ENCODE results near the gene GBX2. TPM values are rescaled to one million over a fixed set of nuclear protein-coding genes. Genes with fewer than 3 reads are reported as not detected.
A peak's percentile ranks its signal among the peaks of the same experiment; 100 is the strongest.

The GBX2 gene
- total RNA-seq, 4 donors from 2014 or later = 0.13 TPM; not detected in 3

DNA sequence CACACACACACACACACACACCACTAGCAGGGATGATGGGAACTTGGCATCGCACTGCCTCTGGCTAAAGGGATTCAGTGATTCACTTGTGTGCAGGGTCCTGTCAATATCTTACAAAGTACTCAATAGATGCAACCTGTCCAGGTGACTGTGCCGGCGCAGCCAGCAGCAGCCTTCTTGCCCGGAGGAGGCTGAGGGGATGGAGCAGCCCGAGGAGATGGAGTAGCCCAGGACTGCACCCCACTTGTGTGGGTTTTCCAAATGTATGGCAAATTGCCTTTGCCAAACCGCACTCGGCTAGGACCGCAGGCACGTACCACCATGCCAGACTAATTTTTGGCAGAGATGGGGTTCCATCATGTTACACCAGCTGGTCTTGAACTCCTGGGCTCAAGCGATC lies 31.1 kb downstream of the GBX2 start:
- peak in 1 of 2 donors; percentile 60 for DNase-seq (ENCODE audit: low spot score in 2 of 2)
- no peak overlapping the region for H3K4me3 ChIP-seq (ENCODE audit: low read depth, poor library complexity, severe bottlenecking)
- 91 to 92% methylated on average over 10 of the region's 10 CpGs for WGBS, 2 donors
- TF ChIP-seq, protein P1, sequence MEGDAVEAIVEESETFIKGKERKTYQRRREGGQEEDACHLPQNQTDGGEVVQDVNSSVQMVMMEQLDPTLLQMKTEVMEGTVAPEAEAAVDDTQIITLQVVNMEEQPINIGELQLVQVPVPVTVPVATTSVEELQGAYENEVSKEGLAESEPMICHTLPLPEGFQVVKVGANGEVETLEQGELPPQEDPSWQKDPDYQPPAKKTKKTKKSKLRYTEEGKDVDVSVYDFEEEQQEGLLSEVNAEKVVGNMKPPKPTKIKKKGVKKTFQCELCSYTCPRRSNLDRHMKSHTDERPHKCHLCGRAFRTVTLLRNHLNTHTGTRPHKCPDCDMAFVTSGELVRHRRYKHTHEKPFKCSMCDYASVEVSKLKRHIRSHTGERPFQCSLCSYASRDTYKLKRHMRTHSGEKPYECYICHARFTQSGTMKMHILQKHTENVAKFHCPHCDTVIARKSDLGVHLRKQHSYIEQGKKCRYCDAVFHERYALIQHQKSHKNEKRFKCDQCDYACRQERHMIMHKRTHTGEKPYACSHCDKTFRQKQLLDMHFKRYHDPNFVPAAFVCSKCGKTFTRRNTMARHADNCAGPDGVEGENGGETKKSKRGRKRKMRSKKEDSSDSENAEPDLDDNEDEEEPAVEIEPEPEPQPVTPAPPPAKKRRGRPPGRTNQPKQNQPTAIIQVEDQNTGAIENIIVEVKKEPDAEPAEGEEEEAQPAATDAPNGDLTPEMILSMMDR (IDR thresholded peaks at IDR 0.05) = no peak
- no peak for TF ChIP-seq POLR2A (IDR thresholded peaks at IDR 0.05)
- intact Hi-C loops (cut with DNase I; ENCODE audit: low total_unique reads) = no loop called here

DNA sequence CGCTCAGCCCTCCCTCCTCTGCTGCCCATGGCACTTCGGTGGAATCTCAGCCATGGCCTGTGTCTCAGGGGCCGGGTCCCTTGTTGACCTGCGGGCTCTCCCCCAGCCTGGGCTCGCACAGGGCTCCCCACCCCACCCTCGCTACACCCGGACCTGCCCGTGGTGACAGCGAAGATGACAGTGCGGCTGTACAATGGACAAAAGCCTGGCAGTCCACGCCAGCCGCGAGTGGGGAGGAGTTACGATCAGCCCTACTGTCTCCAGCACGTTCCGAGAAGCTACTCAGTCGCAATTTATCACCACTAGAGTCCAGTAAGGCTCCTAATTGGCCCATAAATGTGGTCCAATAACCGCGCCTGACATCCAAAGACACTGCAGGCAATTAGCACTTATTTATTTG lies 31.6 kb downstream of the GBX2 start:
- WGBS, 2 donors = 76 to 77% methylated on average over 18 to 19 of the region's 19 CpGs
- TF ChIP-seq POLR2A (IDR thresholded peaks at IDR 0.05) = no peak
- TF ChIP-seq, protein P1 (IDR thresholded peaks at IDR 0.05) = no peak
- peak in 1 of 2 donors; percentile 66 for DNase-seq (ENCODE audit: low spot score in 2 of 2)
- intact Hi-C loops (cut with DNase I; ENCODE audit: low total_unique reads) = no loop called here
- H3K4me3 ChIP-seq (ENCODE audit: low read depth, poor library complexity, severe bottlenecking) = no peak overlapping the region

DNA sequence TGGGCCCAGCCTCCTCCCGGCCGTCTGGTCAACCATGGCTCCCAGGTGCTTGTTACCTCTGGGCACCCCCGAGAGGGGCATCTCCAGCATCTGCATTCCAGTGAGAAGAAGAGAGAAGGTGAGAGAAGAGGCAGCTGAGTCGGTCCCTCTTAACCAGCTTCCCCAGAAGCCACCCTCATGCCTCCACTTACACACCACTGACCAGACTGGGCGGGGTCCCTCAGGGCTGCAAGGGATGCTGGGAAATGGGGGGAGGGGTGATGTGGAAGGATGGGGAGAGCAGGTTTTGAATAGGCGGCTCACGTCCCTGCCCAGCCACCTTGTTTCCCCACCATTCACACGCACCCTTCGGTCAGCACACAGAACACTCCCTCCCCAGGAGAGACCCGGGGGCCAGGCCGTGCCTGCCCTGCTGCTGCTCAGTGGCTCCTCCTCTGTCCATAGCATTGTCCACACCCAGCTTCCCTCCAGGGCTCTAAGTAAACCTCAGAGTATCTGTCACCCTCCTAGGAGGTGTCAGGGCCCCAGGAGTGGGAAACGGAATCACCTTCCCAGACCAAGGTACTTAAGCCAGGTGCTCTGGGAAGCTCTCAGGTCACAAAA lies 34.7 kb downstream of the GBX2 start:
- H3K4me3 ChIP-seq (ENCODE audit: low read depth, poor library complexity, severe bottlenecking) = no peak overlapping the region
- WGBS, 2 donors = 84 to 92% methylated on average over 12 of the region's 12 CpGs
- TF ChIP-seq, protein P1 (IDR thresholded peaks at IDR 0.05) = no peak
- intact Hi-C loops (cut with DNase I; ENCODE audit: low total_unique reads) = no loop called here
- no peak for DNase-seq (ENCODE audit: low spot score in 2 of 2)

DNA sequence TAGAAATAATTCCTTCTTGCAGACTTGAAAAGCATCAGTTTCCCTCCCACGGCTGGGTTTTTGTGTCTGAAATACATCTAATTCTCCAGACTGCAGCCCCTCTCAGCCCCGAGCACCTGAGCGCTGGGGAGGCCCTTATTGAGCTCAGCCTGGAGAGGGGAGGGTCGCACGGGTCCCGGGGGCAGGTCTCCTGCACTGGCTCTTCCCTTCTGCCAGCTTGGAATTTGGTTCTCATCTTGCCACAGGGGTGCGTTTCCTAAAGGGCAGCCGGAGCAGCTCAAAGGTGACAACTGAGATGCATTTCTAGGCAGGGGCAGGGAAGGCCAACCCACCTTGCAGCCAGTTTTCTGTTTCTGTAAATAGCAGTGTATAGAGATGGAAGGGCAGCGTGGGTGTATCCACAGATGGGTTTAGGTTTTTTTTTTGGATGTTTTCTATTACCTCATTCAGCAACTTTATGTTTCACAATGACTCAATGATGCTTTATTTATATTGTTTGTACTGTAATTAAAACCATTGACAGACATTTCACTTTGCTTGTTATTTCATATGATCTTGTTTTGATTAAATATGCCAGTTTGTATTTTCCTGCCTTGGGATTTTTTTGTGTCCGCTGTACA lies 37.0 kb downstream of the GBX2 start:
- no peak for DNase-seq (ENCODE audit: low spot score in 2 of 2)
- WGBS, 2 donors = 75 to 77% methylated on average over 10 of the region's 10 CpGs
- intact Hi-C loops (cut with DNase I; ENCODE audit: low total_unique reads) = no loop called here
- TF ChIP-seq POLR2A (IDR thresholded peaks at IDR 0.05) = no peak
- TF ChIP-seq, protein P1 (IDR thresholded peaks at IDR 0.05) = no peak
- H3K4me3 ChIP-seq (ENCODE audit: low read depth, poor library complexity, severe bottlenecking) = no peak overlapping the region

DNA sequence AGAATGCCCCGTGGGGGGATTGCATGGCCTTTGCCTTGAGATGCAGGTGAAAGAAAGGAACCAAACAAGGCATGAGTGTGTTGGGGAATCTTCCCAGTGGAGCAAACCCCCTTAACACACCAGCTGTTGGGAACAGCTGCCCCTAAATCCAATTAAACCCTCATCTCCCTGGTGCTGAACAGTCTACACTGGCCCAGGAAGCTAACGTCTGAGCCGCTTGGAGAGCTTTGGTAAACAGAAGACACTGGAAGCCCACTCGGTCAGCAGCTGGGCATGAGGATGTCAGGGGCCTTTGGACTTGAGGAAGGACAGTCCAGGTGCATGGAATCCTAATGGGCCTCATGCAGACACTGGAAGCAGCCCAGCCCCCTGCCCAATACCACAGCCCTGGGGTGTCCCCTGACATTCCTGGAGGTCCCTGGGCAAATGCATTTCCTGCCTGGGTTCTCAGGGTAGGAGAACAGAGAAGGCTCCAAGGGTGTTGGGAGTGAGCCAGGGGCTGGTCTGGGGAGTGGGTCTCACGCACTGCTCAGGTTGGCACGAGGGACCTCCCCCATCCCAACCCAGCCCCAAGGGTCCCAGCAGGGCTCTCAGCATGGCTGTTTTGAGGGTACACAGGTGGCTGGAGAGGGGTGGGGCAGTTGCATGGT lies 37.7 kb downstream of the GBX2 start:
- intact Hi-C loops (cut with DNase I; ENCODE audit: low total_unique reads) = no loop called here
- TF ChIP-seq, protein P1 (IDR thresholded peaks at IDR 0.05) = no peak
- TF ChIP-seq POLR2A (IDR thresholded peaks at IDR 0.05) = no peak
- WGBS, 2 donors = 87 to 91% methylated on average over 6 of the region's 6 CpGs
- DNase-seq (ENCODE audit: low spot score in 2 of 2) = no peak
- no peak overlapping the region for H3K4me3 ChIP-seq (ENCODE audit: low read depth, poor library complexity, severe bottlenecking)

Measured in lower leg skin (tissue), 4 donors.